OCI-LY1 (cell line): ENCODE measurements around the gene CEP112.

Experiments
- EZH2 ChIP-seq: fragments of 200-600 bp; sonication (generic), shearing (Covaris generic); IDR thresholded peaks from 2 replicates; pipeline ENCODE4 v1.8.0; 2017; ENCODE audit warnings: borderline replicate concordance, mixed run types, mild to moderate bottlenecking, antibody characterized with exemption, low read length, moderate library complexity, mixed read lengths
- TF ChIP-seq, protein P1 (sequence below): fragments of 200-600 bp; sonication (generic), shearing (Covaris generic); IDR thresholded peaks from 2 replicates; pipeline ENCODE4 v1.5.1; 2017; ENCODE audit warnings: mild to moderate bottlenecking, antibody characterized with exemption, low read length, moderate library complexity, mixed read lengths

DNA sequence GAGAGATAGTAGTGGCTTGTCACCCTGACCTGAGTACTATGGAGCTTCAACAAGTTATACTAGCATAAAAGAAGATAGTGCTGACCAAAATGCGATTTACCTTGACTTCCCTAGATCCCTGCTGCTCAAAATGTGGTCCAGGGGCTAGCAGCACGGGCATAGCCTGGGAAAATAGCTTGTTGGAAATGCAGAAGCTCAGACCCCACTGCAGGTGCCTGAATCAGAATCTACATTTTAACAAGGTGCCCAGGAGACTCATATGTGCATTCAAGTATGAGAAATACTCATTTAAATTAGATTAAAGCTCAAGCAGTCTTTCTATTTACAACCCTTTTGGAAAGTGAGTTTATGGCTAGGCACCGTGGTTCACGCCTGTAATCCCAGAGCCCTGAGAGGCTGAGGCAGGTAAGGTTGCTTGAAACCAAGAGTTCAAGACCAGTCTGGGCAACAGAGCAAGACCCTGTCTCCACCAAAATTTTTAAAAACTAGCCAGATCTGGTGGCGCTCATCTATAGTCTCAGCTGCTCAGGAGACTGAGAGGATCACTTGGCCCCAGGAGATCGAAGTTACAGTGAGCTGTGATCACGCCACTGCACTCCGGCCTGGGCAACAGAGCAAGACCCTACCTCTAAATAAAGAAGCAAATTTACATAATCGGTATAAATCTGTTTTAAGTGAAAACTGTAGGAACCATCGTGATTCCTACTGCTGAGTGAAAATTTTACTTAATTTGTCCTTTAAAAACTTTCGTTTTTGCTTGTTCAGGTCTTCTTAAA, 30.0 kb upstream of the CEP112 start:
- no peak for TF ChIP-seq EZH2
- TF ChIP-seq, protein P1, sequence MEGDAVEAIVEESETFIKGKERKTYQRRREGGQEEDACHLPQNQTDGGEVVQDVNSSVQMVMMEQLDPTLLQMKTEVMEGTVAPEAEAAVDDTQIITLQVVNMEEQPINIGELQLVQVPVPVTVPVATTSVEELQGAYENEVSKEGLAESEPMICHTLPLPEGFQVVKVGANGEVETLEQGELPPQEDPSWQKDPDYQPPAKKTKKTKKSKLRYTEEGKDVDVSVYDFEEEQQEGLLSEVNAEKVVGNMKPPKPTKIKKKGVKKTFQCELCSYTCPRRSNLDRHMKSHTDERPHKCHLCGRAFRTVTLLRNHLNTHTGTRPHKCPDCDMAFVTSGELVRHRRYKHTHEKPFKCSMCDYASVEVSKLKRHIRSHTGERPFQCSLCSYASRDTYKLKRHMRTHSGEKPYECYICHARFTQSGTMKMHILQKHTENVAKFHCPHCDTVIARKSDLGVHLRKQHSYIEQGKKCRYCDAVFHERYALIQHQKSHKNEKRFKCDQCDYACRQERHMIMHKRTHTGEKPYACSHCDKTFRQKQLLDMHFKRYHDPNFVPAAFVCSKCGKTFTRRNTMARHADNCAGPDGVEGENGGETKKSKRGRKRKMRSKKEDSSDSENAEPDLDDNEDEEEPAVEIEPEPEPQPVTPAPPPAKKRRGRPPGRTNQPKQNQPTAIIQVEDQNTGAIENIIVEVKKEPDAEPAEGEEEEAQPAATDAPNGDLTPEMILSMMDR: no peak
